SHP77 treated with DMSO at 0.1 percent for 48 hours (cell line): ENCODE data around the gene SAP30L.

Source experiments
- DNase-seq: peaks from one replicate; lab custom pipeline; 2025; lab: John Stamatoyannopoulos, UW

The SAP30L gene, protein sequence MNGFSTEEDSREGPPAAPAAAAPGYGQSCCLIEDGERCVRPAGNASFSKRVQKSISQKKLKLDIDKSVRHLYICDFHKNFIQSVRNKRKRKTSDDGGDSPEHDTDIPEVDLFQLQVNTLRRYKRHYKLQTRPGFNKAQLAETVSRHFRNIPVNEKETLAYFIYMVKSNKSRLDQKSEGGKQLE

DNA sequence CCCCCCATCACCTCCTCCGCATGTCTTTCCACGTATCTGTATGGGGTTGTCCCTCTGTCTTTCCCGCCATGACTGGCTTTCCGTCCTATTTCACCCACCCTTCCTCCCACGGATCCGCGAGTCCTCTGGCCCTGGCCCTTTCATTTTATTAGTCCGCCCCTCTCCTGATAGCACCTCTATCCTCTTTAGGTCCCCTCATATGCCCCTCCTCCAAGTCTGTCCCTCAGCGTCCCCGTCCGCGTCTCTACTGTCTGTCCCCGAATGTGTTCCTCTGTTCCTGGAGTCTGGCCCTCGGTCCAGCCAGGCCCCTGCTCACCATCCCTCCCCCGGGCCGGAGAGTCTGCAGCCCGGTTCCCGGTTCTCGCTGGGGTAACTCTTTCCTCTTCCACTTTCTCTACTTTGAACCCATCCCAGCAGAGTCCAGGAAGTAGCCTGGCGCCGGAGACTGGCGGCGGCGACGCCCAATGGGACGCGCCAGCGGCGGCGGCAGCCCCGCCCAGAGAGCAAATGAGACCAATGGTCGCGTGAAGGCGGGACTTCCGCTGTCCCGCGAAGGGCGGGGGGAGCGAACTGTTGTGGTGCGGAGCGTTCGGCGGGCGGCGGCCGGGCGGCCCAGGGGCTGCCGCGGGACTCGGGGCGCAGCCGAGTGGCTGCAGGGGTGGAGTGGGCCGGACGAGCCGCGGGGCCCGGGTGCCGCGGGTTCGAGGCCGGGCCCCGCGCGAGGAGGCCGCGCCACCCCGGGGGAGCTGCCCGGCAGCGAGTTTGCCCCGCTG is at the start of gene SAP30L:
TSS of gene SAP30L (plus strand) at position 576 of the 773 bp plus-strand sequence. CDS start 608 bp downstream, outside the sequence.
- peak; percentile 83 for DNase-seq

DNA sequence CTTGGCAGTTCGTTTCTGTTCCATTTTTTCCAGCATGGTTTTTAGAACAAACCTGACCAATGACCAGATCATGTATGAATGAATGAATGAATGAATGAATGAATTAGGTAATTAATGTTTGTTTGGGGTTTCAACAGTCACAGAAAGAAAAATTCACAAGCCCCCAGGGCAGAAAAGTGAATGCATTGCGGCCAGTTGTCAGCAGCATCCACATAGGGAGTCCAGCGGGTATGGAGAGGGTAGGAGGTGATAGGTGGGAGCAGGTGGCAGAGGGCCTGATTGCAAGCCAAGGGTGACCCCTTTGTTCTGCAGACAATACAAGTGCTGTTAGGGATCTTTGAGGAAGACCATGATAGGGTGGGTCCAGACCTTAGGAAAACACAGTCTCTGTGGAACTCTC is 49.7 kb upstream of the SAP30L start:
- DNase-seq = no peak

- DNase-seq = no peak
Measured at GRCh38 chr5:154397652-154398406, 48.0 kb upstream of the SAP30L start.

DNA sequence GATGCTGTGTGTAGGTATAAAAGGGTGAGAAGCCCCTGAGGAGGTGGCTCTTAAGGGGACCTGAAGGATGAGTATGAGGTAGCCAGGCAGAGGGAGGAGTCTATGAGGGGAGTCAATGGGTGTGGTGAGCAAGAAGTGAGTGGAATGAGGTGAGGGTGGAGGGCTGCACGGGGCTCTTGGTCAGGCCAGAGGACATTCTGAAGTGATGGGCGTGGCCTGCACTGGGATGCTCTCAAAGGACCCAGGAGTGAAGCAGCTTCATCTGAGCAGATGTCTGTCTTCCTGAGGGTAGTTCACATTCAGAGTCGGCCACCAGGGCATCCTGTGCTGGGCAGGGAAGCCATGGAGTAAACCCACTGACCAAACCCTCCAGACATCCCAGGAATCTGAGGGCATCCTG is 45.1 kb upstream of the SAP30L start:
- DNase-seq = no peak

DNA sequence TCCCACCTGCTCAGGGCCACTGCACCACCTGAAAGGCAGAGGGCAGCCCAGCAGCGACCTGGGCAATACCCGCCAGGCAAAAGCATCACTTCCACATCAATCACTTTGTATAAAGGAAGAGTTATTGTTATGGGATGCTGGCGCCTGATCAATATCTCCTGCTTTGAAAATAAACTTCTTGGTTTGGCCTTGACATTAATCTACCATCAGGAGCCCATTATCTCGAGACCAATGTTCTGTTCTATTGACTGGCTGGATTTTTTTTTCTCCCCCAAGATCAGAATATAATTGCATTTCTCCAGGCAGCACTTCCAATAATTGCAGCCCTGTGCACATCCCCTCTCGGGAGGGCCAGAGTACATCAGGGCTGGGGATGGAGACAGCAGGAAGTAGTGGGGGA is 44.4 kb upstream of the SAP30L start:
- DNase-seq = no peak

DNA sequence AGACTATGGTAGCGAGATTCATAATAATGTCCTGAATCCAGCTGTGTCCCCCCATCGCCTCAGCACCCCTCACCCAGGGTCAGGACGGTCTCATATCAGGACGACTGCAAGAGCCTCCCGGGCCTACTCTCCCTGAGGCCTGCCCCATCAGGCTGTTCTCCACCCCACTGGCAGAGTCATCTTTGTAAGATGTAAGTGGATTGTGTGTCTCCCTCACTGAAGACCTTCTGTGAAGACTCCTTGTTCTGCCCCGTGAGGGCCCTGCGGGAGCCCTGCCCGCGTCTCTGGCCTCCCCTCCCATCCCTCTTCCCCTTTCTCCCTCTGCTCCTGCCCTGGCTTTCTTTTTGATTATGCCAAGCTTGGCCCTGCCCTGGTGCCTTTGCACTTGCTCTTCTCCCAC is 43.9 kb upstream of the SAP30L start:
- DNase-seq = no peak

DNA sequence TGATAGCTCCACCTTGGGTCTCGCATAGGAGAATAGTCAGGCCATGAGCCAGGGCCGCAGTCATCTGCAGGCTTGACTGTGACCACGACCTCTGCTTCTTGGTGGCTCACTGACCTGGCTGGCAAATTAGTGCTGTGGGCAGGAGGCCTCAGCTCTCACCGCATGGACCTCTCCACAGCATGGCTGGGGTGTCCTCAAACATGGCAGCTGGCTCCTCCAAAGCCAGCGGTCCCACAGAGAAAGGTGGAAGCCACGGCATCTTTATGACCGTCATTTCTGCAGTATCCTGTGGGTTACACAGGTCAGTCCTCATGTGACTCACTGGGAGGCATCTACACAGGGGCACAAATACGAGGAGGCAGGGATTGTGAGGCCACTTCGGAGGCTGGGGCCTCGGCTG is 43.2 kb upstream of the SAP30L start:
- DNase-seq = no peak

DNA sequence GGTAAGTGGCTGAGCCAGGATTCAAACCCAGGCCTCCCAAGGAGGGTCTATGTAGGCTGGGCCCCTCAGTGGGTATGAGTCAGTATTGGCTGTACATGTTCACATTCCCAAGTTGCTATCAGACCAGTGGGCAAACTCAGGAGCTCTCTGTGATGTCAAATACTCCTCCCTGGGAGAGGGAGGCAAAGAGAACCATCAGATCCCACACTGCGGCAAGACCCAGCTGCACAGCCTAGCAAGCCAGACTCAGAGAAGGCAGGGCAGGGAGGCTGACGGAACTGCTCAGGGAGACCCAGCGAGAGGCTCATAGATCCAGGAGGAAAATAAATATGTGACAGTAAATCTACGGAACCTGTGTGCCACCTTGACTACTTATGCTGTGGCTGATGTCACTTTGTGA is 42.6 kb upstream of the SAP30L start:
- DNase-seq = no peak

DNA sequence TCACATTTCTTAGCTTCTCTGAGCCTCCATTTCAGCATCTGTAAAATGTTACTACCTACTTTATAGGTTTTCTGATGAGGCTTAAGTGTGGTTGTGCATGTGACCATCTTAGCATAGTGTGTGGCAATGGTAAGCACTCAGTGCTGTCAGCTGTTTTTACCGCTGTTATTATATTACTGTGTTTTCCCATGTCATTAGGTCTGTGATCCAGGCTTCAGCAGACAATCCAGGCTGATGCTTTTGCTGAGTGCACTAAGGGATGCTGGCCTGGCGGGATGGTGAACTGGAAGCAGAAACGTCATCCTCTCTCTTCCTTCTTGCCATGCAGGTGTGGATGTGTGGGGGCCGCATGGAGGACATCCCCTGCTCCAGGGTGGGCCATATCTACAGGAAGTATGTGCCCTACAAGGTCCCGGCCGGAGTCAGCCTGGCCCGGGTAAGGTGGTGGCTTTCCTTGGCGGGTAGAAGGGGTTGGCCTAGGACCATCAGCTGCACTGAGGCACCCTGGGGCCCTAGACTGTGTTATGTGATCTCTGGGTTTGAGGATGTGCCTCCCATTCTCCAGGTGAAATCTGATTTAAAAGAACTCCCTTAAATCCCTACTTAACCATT is 41.9 kb upstream of the SAP30L start:
- DNase-seq = no peak

- no peak for DNase-seq
Measured at GRCh38 chr5:154405078-154405792, 40.6 kb upstream of the SAP30L start.

GRCh38 chr5:154406231-154406630 is 39.6 kb upstream of the SAP30L start:
- no peak for DNase-seq

GRCh38 chr5:154406826-154407225 is 39.0 kb upstream of the SAP30L start:
- no peak for DNase-seq

DNA sequence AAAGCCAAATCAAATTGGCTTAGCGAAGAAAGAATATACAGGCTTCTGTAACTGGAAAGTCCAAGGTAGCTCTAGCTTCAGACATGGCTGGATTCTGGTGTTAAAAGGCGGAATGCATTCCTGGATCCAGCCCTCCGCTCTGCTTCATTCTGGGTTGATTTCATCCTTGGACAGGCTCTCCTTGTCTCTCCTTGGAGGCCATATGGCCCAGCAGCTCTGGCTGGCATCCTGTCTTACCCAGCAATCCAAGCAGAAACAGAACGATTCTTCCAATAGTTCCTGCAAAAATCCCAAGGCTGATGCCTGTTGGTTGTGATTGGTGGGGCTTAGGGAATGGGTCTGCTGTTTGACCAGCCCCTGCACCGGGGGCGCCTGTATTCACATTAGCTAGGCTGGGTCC is 37.0 kb upstream of the SAP30L start:
- DNase-seq = no peak

- no peak for DNase-seq
Measured at GRCh38 chr5:154409230-154409840, 36.5 kb upstream of the SAP30L start.

DNA sequence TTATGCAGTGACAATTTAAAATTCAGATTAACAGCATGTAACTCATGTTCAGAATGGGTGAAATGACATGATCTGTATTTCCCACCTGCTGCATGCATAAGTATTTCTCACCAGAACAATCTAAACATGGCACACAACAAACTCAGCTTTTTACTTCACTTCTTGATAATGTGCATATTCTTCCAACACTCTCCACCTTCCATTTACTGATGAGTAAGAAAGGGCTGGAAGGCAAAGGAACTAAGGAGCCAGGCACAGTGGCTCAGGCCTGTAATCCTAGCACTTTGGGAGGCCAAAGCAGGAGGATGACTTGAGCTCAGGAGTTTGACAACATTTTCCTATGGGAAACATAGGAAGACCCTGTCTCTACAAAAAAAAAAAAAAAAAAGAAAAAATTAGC is 35.8 kb upstream of the SAP30L start:
- DNase-seq = no peak

- DNase-seq = no peak
Measured at GRCh38 chr5:154410786-154411185, 35.0 kb upstream of the SAP30L start.

DNA sequence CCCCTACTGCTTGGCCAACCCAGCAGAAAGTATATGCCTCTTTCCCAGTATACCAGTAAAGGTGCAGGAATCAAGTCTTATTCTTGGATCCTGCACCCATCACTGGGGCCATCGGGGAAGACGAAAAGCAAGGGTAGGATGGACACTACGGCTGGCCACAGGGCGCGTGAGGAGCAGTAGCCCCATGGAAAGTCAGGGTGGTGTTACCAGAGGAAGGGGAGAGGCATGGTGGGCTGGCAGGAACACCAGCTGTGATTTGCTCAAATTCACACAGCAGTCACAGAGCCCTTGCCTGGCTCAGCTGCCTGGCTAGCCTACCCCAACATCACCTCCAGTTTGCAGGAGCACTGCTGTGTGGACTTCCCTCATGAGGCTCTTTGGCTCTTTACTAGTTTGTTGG is 34.5 kb upstream of the SAP30L start:
- no peak for DNase-seq

- no peak for DNase-seq
Measured at GRCh38 chr5:154412316-154412715, 33.5 kb upstream of the SAP30L start.

- no peak for DNase-seq
Measured at GRCh38 chr5:154412925-154413324, 32.9 kb upstream of the SAP30L start.

DNA sequence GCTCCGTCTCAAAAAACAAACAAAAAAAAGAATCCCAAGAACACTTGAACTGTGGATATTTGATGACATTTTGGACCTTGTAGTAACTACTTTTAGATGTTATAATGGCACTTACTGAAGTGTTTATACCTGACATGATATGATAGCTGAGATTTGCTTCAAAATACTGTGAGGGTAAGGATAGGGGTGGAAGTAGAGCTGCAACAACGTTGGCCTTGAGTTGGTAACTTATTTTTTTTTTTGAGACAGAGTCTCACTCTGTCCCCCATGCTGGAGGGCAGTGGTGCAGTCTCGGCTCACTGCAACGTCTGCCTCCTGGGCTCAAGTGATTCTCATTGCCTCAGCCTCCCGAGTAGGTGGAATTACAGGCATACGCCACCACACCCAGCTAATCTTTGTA is 30.7 kb upstream of the SAP30L start:
- DNase-seq = no peak

DNA sequence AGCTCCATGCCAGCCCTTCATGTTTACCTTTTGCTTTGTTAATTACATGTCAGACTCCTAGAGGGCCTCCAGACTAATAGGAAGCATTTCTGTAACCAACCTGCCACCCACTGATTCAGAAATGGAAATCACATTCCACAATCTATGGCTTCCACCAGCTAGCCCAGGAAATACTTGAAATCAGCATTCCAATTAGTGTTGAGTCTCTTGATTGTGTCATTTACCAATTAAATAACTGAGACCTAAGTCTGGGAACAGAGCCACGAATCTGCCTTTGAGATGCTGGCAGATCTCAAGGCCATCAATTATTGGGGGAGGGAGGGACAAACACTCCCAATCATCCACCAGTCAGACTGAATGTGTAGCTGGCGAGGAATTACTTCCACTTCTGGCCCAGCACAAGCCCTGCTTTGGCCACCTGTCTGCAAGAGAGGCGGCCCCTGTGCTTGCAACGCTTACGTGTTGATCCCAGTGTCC is 27.4 kb upstream of the SAP30L start:
- no peak for DNase-seq
